Activated CD4-positive, alpha-beta T cell treated with anti-CD3 and anti-CD28 coated beads for 1 hour (primary cell): ENCODE measurements around the gene CDH13.

ENCODE experiments used
- DNase-seq: peaks from one replicate; pipeline ENCODE4 v3.0.0-alpha.2; 2020

CDH13 gene

GRCh38 chr16:83799336-83799735, 1172.6 kb downstream of the CDH13 start:
- no peak for DNase-seq

GRCh38 chr16:83802135-83802534, 1175.4 kb downstream of the CDH13 start:
- DNase-seq, result no peak

GRCh38 chr16:83802554-83803205, 1175.9 kb downstream of the CDH13 start:
- no peak for DNase-seq

GRCh38 chr16:83803811-83804210, 1177.0 kb downstream of the CDH13 start:
- no peak for DNase-seq

GRCh38 chr16:83804366-83804765, 1177.6 kb downstream of the CDH13 start:
- no peak for DNase-seq

- DNase-seq, result no peak
These were observed 1179.3 kb downstream of the CDH13 start for GRCh38 chr16:83806036-83806435.

GRCh38 chr16:83806731-83807130, 1180.0 kb downstream of the CDH13 start:
- DNase-seq, result no peak

GRCh38 chr16:83807327-83807709, 1180.5 kb downstream of the CDH13 start:
- DNase-seq, result no peak

GRCh38 chr16:83807710-83808572, 1181.2 kb downstream of the CDH13 start, which contains the start of gene HSBP1:
TSS of gene HSBP1 (plus strand) at chr16:83807978. CDS start at chr16:83808077, 99 bp downstream.
- peak; percentile 90 for DNase-seq

- no peak for DNase-seq
These were observed 1181.8 kb downstream of the CDH13 start for GRCh38 chr16:83808573-83809014.

GRCh38 chr16:83809092-83809491, 1182.3 kb downstream of the CDH13 start:
- DNase-seq, result no peak

- no peak for DNase-seq
These were observed 1184.1 kb downstream of the CDH13 start for GRCh38 chr16:83810901-83811300.

- DNase-seq, result no peak
These were observed 1187.3 kb downstream of the CDH13 start for GRCh38 chr16:83813823-83814658.

- DNase-seq, result no peak
These were observed 1187.9 kb downstream of the CDH13 start for GRCh38 chr16:83814659-83814985.

GRCh38 chr16:83817022-83817421, 1190.3 kb downstream of the CDH13 start:
- no peak for DNase-seq

GRCh38 chr16:83818276-83818675, 1191.5 kb downstream of the CDH13 start:
- DNase-seq, result no peak

- DNase-seq, result no peak
These were observed 1192.6 kb downstream of the CDH13 start for GRCh38 chr16:83819361-83819760.

GRCh38 chr16:83826146-83826913, 1199.6 kb downstream of the CDH13 start:
- DNase-seq, result peak; percentile 63

GRCh38 chr16:83830091-83830768, 1203.5 kb downstream of the CDH13 start:
- DNase-seq, result no peak

- no peak for DNase-seq
These were observed 1204.1 kb downstream of the CDH13 start for GRCh38 chr16:83830769-83831455.

GRCh38 chr16:83831456-83831987, 1204.8 kb downstream of the CDH13 start:
- DNase-seq, result no peak
